ENCODE results near the gene EPB42. TPM values are rescaled to one million over a fixed set of nuclear protein-coding genes. Genes with fewer than 3 reads are reported as not detected.
A peak's percentile ranks its signal among the peaks of the same experiment; 100 is the strongest.

EPB42 gene
- total and polyA plus RNA-seq, 5 donors, result not detected

- DNase-seq, result no peak
- Histone ChIP-seq H3K4me1 (ENCODE audit: control insufficient read depth, insufficient read depth, low read length) (no peaks in the 10 kb centered on the region), H3K9me3 (ENCODE audit: control insufficient read depth, low read length) (no peaks in the 10 kb centered on the region), H3K4me3 (ENCODE audit: low read length) (no peak overlapping the region), H3K27me3 (ENCODE audit: control insufficient read depth, insufficient read depth) (no peaks in the 10 kb centered on the region), H3K27ac (ENCODE audit: low read length) (no peak overlapping the region)
- no peak for ATAC-seq
- 78% methylated on average over 1 of the region's 1 CpG for WGBS
- intact Hi-C loops (cut with DNase I), result no loop called here
These were observed 604 bp upstream of the EPB42 start for GRCh38 chr15:43221422-43221821.

DNA sequence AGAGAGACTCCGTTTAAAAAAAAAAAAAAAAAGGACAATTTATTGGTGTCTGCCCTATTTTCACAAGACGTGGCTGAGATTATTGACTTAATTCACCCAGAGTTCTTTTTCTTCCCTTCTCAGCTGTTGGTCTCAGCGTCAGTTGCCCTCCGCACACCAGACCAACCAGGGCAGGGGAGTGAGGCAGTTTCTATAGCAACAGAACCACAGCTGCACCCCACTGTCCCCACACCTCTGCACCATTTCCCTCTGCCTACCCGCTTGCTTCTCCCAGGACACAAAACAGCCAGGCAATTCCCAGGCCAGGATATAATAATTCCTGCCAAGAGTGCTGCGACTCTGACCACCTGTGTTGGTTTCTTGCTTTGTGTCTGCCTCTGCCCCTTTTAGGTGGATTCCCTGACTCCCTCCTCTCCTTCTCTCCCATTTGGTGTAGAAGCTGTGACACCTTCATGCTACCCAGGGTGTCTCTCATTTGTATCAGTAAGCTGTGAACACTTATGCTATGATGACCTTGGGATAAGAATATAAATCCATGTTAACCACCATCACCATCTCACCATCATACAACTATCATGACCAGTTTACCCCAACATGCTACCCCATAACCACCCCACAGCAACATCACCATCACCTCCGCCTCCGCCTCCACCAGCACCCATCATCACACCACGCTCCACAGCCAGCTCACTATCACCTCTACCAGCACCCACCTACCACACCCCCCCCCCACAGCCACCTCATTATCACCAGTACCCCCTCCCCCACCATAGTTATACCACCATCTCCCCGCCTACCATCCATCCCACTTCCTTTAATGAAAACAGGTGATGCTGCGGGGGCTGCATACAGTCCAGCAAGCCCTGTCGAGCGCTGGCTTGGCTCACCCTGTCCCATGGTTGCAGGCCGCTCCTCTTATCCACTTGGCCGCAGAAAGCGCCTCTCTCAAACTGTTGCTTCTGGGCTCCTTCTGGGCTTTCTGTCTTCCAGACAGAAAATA lies 589 bp downstream of the EPB42 start:
- intact Hi-C loops (cut with DNase I), result no loop called here
- no peak for ATAC-seq
- H3K4me3 ChIP-seq (ENCODE audit: low read length), result no peak overlapping the region
- no peak for DNase-seq
- no peaks in the 10 kb centered on the region for H3K9me3 ChIP-seq (ENCODE audit: control insufficient read depth, low read length)
- H3K4me1 ChIP-seq (ENCODE audit: control insufficient read depth, insufficient read depth, low read length), result no peaks in the 10 kb centered on the region
- no peak overlapping the region for H3K27ac ChIP-seq (ENCODE audit: low read length)
- H3K27me3 ChIP-seq (ENCODE audit: control insufficient read depth, insufficient read depth), result no peaks in the 10 kb centered on the region
- 82% methylated on average over 16 of the region's 16 CpGs for WGBS

DNA sequence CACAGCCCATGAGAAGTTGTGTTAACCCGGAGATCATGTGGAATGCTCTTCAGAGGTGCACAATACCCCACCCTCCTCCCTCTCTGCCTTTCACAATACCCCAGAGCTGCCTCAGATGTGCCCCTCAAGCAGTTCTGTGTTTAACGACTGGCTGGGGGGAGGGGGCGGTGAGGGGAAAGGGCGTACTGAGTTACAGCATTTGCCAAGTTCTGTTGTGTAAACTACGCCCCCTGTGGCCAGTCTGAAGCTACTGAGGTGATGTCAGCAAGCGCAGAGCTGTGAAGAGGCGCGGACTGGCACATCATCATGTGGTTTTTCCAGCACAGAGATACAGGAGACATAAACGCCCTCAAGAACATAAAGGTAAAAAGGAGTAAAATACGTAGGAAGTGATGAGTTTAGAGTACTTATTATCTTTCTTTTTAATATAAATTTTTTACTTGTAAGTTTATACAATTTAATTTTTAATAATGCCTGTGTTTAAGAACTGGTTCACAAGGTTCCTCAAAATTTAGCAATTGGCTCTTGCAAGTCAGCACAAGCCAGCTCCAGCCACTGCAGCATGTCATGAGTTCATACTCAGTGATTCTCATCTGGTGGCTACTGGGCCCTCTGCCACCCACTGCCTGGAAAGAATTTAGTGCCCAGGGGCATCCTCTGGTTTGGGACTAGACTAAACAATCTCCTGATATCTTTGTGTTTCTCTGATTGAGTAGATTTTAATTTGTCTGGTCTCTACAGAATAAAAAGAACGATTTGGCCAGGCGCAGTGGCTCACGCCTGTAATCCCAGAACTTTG lies 1.7 kb downstream of the EPB42 start:
- no peaks in the 10 kb centered on the region for H3K9me3 ChIP-seq (ENCODE audit: control insufficient read depth, low read length)
- no peaks in the 10 kb centered on the region for H3K27me3 ChIP-seq (ENCODE audit: control insufficient read depth, insufficient read depth)
- intact Hi-C loops (cut with DNase I), result no loop called here
- 45% methylated on average over 13 of the region's 13 CpGs for WGBS
- no peaks in the 10 kb centered on the region for H3K4me1 ChIP-seq (ENCODE audit: control insufficient read depth, insufficient read depth, low read length)
- no peak overlapping the region for H3K4me3 ChIP-seq (ENCODE audit: low read length)
- no peak for ATAC-seq
- DNase-seq, result no peak
- H3K27ac ChIP-seq (ENCODE audit: low read length), result no peak overlapping the region

DNA sequence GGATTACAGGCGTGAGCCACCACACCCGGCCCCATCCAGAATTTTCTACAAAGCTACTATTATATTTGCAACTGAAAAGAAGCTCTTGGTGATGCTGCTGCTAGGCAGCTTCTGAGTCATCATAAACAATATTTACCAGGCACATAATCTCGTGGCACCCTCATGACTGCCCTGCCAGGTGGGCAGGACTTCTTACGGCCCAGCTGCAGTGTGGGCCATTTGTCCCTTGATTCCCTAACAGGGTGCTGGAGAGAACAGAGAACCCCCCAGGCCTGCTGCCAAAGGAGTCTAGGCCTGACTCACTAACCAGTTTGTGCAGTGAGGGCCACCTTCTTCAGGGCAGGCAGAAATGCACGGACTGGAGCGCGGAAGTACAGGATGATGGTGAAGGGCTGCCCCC lies 4.9 kb downstream of the EPB42 start:
- no peaks in the 10 kb centered on the region for H3K27me3 ChIP-seq (ENCODE audit: control insufficient read depth, insufficient read depth)
- DNase-seq, result no peak
- no peak overlapping the region for H3K4me3 ChIP-seq (ENCODE audit: low read length)
- 82% methylated on average over 7 of the region's 7 CpGs for WGBS
- ATAC-seq, result no peak
- no peak overlapping the region for H3K27ac ChIP-seq (ENCODE audit: low read length)
- H3K9me3 ChIP-seq (ENCODE audit: control insufficient read depth, low read length), result no peaks in the 10 kb centered on the region
- intact Hi-C loops (cut with DNase I), result no loop called here
- H3K4me1 ChIP-seq (ENCODE audit: control insufficient read depth, insufficient read depth, low read length), result no peaks in the 10 kb centered on the region

DNA sequence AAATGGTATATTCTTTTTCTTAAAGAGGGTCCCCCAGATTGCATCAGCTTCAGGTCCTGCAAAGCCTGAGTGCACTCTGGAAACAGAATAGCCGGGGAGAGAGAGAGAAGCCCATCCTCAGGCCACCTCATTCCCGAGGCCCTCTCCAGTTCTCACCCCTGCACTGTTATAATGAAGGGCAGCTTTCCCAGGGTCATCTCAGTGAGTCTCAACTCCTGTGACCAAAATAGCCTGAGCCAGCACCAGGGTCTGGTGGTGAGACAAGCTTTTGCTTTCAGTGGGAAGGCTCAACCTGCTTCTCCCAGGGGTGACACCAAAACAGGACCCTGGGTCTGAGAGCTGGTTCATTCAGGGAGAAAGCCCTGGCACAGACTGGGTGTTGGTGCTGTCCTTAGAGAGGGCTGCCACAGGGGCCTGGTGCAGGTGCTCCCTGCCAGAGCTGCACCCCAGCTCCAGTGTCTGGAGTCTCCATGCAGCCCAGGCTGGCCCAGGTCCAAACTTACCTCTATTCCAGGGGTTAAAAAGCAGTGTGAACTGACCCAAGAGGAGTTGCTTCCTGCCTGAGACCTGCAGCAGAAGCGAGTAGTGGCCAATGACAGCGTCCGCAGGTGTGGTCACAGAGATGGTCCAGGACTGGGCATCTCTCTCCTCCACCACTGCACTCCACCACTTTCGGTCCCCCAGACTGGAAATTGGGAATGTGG lies 6.1 kb downstream of the EPB42 start:
- WGBS, result 84% methylated on average over 6 of the region's 6 CpGs
- no peak overlapping the region for H3K27ac ChIP-seq (ENCODE audit: low read length)
- intact Hi-C loops (cut with DNase I), result no loop called here

DNA sequence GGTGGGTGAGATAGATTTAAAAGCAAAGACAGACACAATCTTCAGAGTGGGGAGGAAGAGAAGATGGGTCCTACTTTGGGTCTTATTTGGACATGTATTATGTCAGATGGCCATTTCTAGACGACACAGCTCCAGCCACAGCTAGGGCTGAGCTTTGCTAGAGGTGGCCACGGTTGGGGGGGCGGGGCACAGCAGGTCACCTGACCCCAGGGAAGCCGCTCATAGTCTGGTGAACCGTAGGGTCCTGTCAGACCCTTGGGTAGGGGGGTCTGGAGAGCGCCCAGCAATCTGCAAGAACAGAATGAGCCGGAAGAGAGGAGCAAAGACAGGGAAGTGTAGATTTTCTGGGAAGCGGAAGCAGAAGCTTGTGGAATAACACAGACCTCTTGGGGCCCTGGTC lies 6.6 kb downstream of the EPB42 start:
- Histone ChIP-seq H3K4me3 (ENCODE audit: low read length) (no peak overlapping the region), H3K27ac (ENCODE audit: low read length) (no peak overlapping the region), H3K27me3 (ENCODE audit: control insufficient read depth, insufficient read depth) (no peaks in the 10 kb centered on the region), H3K4me1 (ENCODE audit: control insufficient read depth, insufficient read depth, low read length) (no peaks in the 10 kb centered on the region), H3K9me3 (ENCODE audit: control insufficient read depth, low read length) (no peaks in the 10 kb centered on the region)
- 66% methylated on average over 8 of the region's 8 CpGs for WGBS
- ATAC-seq, result peak in 1 of 2 donors; percentile 25
- DNase-seq, result no peak
- intact Hi-C loops (cut with DNase I), result no loop called here

More for the DNA sequence above, 6.1 kb downstream of the EPB42 start:
- Histone ChIP-seq H3K9me3 (ENCODE audit: control insufficient read depth, low read length) (no peaks in the 10 kb centered on the region), H3K27me3 (ENCODE audit: control insufficient read depth, insufficient read depth) (no peaks in the 10 kb centered on the region), H3K4me1 (ENCODE audit: control insufficient read depth, insufficient read depth, low read length) (no peaks in the 10 kb centered on the region), H3K4me3 (ENCODE audit: low read length) (no peak overlapping the region)
- peak; percentile 22 to 40 for ATAC-seq
- DNase-seq, result no peak

- intact Hi-C loops (cut with DNase I), result no loop called here
- Histone ChIP-seq H3K27ac (ENCODE audit: low read length) (no peak overlapping the region), H3K9me3 (ENCODE audit: control insufficient read depth, low read length) (no peaks in the 10 kb centered on the region), H3K4me1 (ENCODE audit: control insufficient read depth, insufficient read depth, low read length) (no peaks in the 10 kb centered on the region), H3K4me3 (ENCODE audit: low read length) (no peak overlapping the region), H3K27me3 (ENCODE audit: control insufficient read depth, insufficient read depth) (no peaks in the 10 kb centered on the region)
- 87% methylated on average over 5 of the region's 5 CpGs for WGBS
- DNase-seq, result no peak
- no peak for ATAC-seq
These were observed 7.4 kb downstream of the EPB42 start for GRCh38 chr15:43213466-43213865.

- no peak overlapping the region for H3K4me3 ChIP-seq (ENCODE audit: low read length)
- intact Hi-C loops (cut with DNase I), result no loop called here
- no peak overlapping the region for H3K27ac ChIP-seq (ENCODE audit: low read length)
- no peaks in the 10 kb centered on the region for H3K9me3 ChIP-seq (ENCODE audit: control insufficient read depth, low read length)
- no peaks in the 10 kb centered on the region for H3K27me3 ChIP-seq (ENCODE audit: control insufficient read depth, insufficient read depth)
- no peak for DNase-seq
- ATAC-seq, result no peak
- no peaks in the 10 kb centered on the region for H3K4me1 ChIP-seq (ENCODE audit: control insufficient read depth, insufficient read depth, low read length)
These were observed 7.9 kb downstream of the EPB42 start for GRCh38 chr15:43212951-43213350.

DNA sequence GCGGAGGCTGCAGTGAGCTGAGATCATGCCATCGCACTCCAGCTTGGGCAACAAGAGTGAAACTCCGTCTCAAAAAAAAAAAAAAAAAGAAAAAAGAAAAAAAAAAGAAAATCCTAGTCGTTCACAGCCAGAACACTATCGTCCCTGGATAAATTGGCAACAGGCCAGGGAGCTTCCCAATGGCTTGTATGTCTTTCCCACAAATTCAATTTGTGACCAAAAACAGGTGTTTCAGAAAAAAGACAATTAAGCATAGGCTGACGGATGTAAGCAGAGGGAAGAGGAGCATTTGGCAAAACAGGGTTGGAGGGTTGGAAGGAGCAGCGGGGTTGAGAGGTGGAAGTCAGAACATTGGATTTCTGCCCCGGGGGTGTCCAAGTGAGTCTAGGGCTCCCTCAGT lies 8.5 kb downstream of the EPB42 start:
- no peak overlapping the region for H3K27ac ChIP-seq (ENCODE audit: low read length)
- DNase-seq (no peak), ATAC-seq (no peak)
- no peaks in the 10 kb centered on the region for H3K9me3 ChIP-seq (ENCODE audit: control insufficient read depth, low read length)
- H3K4me3 ChIP-seq (ENCODE audit: low read length), result no peak overlapping the region
- intact Hi-C loops (cut with DNase I), result no loop called here
- no peaks in the 10 kb centered on the region for H3K4me1 ChIP-seq (ENCODE audit: control insufficient read depth, insufficient read depth, low read length)
- H3K27me3 ChIP-seq (ENCODE audit: control insufficient read depth, insufficient read depth), result no peaks in the 10 kb centered on the region
- WGBS, result 70% methylated on average over 8 of the region's 8 CpGs

DNA sequence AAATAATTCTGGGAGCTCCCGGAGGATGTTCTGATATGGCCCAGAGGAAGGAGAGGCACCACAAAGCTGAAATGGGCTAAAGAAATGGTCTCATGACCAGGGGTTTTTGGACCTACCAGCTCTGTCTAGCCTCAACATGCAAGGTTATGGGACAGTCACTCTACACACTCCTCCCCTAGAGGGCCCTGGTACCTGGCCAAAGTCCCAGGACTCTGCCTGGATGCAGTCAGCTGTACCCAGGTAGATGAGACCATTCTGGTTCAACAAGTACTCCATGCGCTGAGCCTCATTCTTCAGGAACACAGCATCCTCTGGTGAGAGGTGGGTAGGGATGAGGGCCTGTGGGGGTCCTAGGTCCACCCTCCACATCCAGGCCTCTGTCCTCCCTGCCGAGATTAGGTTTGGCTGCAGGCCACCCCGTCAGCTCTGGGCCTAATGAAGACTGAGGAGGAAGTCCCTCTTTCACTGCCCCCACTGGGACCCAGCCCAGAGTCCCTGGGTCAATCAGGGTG lies 9.5 kb downstream of the EPB42 start:
- WGBS, result 68% methylated on average over 4 of the region's 4 CpGs
- intact Hi-C loops (cut with DNase I), result no loop called here
- Histone ChIP-seq H3K4me1 (ENCODE audit: control insufficient read depth, insufficient read depth, low read length) (no peaks in the 10 kb centered on the region), H3K27me3 (ENCODE audit: control insufficient read depth, insufficient read depth) (no peaks in the 10 kb centered on the region), H3K27ac (ENCODE audit: low read length) (no peak overlapping the region), H3K4me3 (ENCODE audit: low read length) (no peak overlapping the region), H3K9me3 (ENCODE audit: control insufficient read depth, low read length) (no peaks in the 10 kb centered on the region)
- ATAC-seq, result no peak
- no peak for DNase-seq

Data from right cardiac atrium (tissue), 5 donors.